GM04503 (cell line): ENCODE data around the gene JMJD8.

Experiments
- DNase-seq: peaks from one replicate; pipeline ENCODE4 v3.0.0-alpha.2; 2012; ENCODE audit warnings: low read depth

The JMJD8 gene

GRCh38 chr16:661184-661821, 22.8 kb downstream of the JMJD8 start:
- no peak for DNase-seq

GRCh38 chr16:660459-661183, 23.5 kb downstream of the JMJD8 start:
- no peak for DNase-seq

GRCh38 chr16:660132-660458, 24.0 kb downstream of the JMJD8 start:
- no peak for DNase-seq

GRCh38 chr16:659618-660017, 24.5 kb downstream of the JMJD8 start:
- no peak for DNase-seq

- DNase-seq, result no peak
Observed at GRCh38 chr16:658679-659571, 25.2 kb downstream of the JMJD8 start.

GRCh38 chr16:657487-657886, 26.6 kb downstream of the JMJD8 start:
- DNase-seq, result no peak

- no peak for DNase-seq
Observed at GRCh38 chr16:654034-654433, 30.1 kb downstream of the JMJD8 start.

- no peak for DNase-seq
Observed at GRCh38 chr16:652454-653305, 31.5 kb downstream of the JMJD8 start.

- DNase-seq, result no peak
Observed at GRCh38 chr16:651844-652243, 32.3 kb downstream of the JMJD8 start.

- DNase-seq, result no peak
Observed at GRCh38 chr16:649631-650030, 34.5 kb downstream of the JMJD8 start.

GRCh38 chr16:648781-649589, 35.1 kb downstream of the JMJD8 start, which contains the start of gene WDR90:
TSS of gene WDR90 (plus strand) at chr16:649365. CDS start at chr16:649417, 52 bp downstream.
- no peak for DNase-seq

- DNase-seq, result no peak
Observed at GRCh38 chr16:648071-648780, 35.9 kb downstream of the JMJD8 start.

- DNase-seq, result no peak
Observed at GRCh38 chr16:647173-647902, 36.8 kb downstream of the JMJD8 start.

- DNase-seq, result no peak
Observed at GRCh38 chr16:646679-647172, 37.4 kb downstream of the JMJD8 start.

- DNase-seq, result no peak
Observed at GRCh38 chr16:645852-646678, 38.1 kb downstream of the JMJD8 start.

- no peak for DNase-seq
Observed at GRCh38 chr16:644556-644955, 39.6 kb downstream of the JMJD8 start.

- DNase-seq, result no peak
Observed at GRCh38 chr16:643050-643368, 41.1 kb downstream of the JMJD8 start.

- no peak for DNase-seq
Observed at GRCh38 chr16:642189-643049, 41.7 kb downstream of the JMJD8 start.
